ENCODE data around the gene GTF3C5.
"Not testable (repeated sequence)": the region's sequence is repeated elsewhere in the genome, so short reads cannot be mapped to it uniquely, and the experiment has no call there.

- not testable (repeated sequence) for TF ChIP-seq POLR2A, CTCF (IDR thresholded peaks at IDR 0.05)
Measured at GRCh38 chr9:133062569-133062968, 31.8 kb downstream of the GTF3C5 start.
